G401 (cell line): ENCODE results near the gene DDX24. TPM values are rescaled to one million over a fixed set of nuclear protein-coding genes. Genes with fewer than 3 reads are reported as not detected.

Source experiments
- DNase-seq: peaks from one replicate; pipeline ENCODE4 v3.0.0-alpha.2; 2015; ENCODE audit warnings: low spot score
- in situ Hi-C: cut with HindIII; loops from 2 replicates; pipeline ENCODE4 v1.10.0; 2016; ENCODE audit warnings: low sequenced_read_pairs, mixed read lengths
- total RNA-seq: library from RNA; depleted of rRNA; stranded (reverse); fragments of >200 nt; shearing (Covaris generic); gene quantifications from 2 replicates; pipeline ENCODE4 v1.2.3, GENCODE V29; 2014

The DDX24 gene
- total RNA-seq, 1 experiment from 2014 or later, result 145 TPM

DNA sequence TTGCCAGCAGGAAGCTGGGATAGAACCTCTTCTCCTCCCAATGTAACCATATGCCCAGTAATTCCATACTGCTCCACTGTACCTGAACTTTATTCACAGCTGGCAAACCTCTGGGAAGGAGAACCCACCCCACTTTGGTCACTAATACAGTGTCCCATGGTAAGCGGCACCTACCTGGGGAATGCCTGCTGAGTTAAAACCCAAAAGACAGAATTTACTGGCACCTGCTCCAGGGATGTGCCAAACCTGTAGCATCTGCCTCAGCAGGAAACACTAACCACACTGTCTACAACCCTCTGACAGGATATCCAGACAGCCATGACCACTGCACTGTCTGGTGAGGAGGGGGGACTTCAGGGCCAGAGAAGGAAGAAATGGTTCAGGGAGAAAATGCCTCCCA is 26.6 kb downstream of the DDX24 start:
- in situ Hi-C loops, result no loop called here

DNA sequence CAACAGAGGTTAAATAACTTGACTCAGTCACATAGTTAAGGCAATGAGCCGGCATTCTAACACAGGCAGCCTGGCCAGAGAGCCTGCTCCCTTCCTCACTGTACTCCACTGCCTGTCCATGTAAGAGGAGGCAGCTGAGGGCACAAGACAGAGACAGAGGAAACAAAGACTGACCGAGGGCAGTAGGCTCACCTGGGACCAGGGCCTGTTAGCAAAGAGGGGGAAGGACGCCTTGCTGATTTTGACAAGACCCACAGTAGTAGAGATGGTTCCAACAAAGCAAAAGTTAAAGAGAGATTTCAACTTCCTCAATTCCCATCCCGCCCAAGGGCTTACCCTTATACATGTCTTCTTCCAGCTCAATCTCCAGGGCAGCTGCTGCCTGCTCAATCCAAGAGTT is 28.3 kb downstream of the DDX24 start:
- DNase-seq, result no peak
- in situ Hi-C loops, result no loop called here

More for the DNA sequence above, 26.6 kb downstream of the DDX24 start:
- no peak for DNase-seq

DNA sequence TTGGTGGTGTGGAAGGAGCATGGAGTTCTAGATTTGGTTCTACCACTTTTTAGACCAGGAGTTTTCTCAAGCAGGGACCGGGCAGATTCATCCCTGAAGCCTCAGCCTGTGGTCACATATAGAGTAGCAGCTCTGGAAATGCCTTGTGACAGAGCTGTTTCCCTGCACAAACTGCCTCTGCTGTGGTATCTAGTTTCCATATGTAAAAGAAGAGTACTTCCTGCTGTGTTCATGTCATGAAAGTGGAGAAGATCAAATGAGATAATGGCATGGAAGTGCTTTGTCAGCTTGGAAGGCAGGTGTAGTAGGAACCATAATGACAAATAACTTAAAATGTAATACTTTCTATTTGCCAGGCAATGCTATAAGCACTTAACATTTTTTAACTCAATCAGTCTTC is 28.8 kb downstream of the DDX24 start:
- no peak for DNase-seq
- in situ Hi-C loops, result no loop called here

DNA sequence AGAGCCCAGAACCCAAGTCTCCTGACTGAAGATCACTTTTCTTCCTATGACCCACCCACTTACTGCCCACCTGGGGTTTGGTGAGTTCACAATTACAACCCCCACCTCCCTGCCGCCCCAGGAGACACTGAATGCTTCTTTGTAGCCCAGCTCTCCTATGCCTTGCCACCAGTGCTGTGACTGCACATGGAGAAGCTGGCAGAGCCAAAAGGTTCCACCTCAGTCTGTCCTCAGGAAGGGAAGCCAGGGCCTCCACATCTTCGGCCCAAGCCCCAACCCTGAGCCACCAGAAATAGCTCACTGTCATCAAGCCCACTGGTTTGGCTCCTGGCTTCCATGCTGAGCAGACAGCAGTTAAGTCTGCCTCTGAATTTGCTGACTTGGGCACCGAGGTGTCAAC is 29.2 kb downstream of the DDX24 start:
- in situ Hi-C loops, result no loop called here
- DNase-seq, result no peak

DNA sequence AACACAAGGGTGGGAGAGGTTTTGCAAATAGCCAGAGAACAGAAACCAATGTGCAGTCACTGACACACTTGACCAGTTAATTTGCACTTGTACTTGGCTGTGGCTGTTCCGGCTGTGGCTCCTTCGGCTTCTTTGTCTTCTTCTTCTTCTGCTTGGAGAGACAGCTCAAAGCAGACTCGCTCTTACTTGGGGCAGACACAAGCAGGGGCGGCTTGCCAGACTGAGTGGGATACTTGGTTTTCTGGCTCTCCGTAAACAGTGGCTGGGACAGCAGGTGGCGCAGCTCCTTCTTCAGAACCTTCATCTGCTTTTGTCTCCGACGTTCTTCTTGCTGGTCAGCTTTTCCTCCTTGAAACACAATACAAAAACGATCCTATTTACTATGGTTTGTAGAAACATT is 29.9 kb downstream of the DDX24 start:
- DNase-seq, result peak; percentile 58
- in situ Hi-C loops, result no loop called here

DNA sequence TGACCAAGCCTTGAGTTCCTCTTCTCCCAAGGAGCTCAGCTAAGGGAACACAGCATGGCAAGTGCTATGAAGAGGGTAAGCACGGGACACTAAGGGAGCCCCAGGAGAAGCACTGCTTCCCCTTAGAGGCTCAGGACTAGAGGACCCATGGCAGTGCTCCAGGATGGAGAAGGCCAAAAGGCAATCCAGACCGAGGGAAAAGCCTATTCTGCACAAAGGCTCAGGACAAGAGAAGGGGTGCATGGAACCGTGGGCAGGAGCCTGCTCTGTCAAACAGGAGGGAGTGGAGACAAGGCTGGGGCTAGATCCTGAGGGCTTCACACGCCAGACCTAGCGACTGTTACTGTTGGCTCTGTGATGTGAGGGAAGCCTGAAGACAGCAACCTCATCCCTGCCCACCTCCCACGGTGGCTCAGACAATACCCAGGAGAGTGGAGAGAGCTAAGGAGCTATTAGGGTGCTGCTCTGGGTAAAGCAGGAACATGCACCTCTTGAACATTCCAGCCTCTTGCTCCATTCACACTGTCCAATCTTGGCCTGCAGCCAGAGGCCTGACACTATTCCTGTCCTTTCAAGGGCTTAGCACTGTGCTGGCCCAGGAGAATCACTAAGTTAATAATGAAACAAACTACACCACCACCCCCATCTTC is 30.6 kb downstream of the DDX24 start:
- DNase-seq, result no peak
- in situ Hi-C loops, result no loop called here

DNA sequence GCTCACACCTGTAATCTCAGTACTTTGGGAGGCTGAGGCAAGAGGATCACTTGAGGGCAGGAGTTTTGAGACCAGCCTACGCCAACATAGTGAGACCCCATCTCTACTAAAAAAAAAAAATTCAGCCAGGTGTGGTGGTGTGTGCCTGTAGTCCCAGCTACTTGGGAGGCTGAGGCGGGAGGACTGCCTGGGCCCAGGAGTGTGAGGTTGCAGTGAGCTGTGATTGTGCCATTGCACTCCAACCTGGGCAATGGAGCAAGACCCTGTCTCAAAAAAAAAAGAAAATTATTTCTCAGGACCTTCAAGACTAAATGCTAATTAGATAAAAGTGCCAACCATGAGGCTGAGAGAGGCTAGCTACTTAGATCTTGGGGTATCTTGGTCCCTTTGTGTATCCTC is 31.4 kb downstream of the DDX24 start:
- in situ Hi-C loops, result loop anchor here (25.0 kb wide), 1 partner anchor 138 kb away; no protein-coding TSS in a partner anchor

DNA sequence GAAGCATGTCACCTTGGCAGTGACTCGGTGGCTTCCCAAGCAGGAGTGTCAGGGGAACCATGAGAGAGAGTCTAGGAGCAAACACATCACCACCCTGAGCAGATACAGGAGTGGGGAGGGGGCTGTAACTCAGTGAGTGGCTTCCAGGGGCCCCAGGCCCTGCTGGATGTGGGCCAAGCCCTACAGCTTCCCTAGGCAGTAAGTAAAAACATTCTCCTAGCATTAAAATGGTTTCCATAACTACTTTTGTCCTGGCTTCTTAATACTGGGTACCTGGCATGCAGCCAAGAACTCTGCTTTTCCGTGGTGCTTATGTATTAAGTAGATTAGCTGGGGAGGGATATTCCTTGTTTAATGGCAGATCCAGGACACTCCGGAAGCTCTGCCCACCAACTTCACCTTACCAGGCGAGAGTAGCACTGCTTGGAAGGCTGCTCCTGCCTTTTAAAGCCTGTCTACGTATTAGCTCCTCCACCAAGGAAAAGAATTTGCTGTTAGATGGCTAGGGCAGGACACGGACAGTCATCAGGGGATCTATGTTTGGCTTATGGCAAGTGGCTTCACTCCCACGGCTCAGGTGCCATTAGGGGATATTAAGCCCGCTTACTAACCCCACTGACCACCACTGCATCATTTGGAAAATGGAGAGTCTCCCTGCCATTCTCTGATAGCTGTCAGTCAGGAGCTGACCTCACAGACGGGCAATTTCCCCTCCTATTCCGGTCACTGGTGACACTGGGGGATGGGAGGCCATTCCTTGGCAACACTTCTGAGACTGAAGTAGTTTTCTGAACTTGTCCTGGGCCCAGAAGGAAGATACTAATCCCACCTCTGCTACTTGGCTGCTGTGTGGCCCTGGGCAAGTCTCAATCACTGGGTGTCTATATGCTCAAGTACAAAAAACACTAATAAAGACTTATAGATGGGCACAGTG is 32.0 kb downstream of the DDX24 start:
- no peak for DNase-seq
- in situ Hi-C loops, result loop anchor here (25.0 kb wide), 1 partner anchor 138 kb away; no protein-coding TSS in a partner anchor

More for the DNA sequence above, 31.4 kb downstream of the DDX24 start:
- no peak for DNase-seq

DNA sequence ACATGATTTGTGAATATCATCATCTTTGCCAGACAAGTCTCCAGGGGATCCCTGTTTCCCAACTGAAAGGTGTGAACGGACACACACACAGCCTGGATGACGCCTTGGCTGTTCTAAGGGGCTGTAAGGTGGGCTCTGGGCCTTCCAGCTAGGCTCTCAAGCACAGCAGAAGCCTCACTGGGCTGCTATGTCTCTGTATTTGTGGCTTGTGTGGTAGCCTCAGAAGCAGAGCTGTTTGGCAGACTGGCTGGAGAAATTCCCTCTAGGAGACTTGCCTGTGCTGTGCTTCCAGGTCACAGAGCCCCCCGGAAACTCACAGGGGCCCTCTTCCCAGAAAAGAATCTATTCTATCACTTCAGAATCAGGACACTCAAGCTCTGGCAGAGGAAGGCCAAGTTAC is 33.4 kb downstream of the DDX24 start:
- in situ Hi-C loops, result loop anchor here (25.0 kb wide), 1 partner anchor 140 kb away; no protein-coding TSS in a partner anchor
- no peak for DNase-seq

DNA sequence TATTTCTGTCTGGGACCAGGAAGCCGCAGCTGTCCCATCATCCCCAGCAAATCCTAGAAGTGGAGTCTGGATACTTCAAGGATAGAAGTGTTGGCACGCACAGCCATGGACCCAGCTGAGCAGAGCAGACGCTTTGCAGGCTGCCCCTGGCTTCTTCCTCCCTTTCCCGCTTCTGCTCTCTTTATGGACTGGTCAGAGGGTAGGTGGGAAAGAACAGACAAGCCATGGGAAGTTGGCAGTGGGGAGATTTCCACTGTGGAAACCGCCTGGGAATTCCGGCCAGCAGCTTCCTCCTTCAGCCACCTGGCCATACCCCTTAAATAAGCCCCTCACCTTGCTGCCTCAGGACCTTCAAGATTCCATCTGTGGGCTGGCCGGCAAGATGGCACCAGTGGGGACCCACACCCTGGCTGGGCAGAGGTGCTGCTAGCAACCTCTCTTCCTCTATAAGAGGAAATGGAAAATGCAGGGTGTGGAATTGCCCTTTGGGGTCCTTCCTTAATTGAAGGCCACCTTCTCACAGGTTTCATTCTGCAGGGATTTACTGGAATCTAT is 34.2 kb downstream of the DDX24 start:
- DNase-seq, result no peak
- in situ Hi-C loops, result loop anchor here (25.0 kb wide), 1 partner anchor 141 kb away; no protein-coding TSS in a partner anchor

DNA sequence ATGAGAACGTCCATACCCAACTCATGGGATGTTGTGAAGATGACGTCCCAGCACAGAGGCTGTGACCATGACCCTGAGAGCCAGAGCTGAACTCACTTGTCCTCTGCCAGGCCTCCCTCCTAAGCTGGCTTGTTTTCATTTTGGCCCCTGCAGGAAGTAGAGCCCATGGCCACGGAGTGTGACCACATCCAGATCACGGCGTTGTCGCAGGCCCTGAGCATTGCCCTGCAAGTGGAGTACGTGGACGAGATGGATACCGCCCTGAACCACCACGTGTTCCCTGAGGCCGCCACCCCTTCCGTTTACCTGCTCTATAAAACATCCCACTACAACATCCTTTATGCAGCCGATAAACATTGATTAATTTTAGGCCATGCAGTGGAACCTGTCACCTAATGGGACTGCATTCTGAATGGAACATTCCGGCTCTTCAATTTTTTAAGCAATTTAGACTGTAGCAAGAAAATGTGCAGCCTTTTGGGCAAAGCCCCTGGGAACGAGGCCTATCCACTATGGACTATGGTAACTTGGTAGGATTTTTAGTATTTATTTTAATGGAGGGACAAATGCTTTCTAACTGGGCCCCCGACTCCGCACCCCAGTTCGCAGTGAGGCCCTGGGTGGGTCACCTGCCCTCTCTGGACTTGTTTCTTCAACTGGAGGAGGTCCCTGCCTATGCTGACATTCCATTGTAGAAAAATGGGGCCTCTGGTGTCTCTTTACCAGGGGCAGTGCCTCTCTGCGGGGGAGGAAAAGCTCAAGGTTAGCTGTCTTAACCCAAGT is 35.2 kb downstream of the DDX24 start:
- in situ Hi-C loops, result loop anchor here (25.0 kb wide), 1 partner anchor 142 kb away; no protein-coding TSS in a partner anchor
- no peak for DNase-seq

DNA sequence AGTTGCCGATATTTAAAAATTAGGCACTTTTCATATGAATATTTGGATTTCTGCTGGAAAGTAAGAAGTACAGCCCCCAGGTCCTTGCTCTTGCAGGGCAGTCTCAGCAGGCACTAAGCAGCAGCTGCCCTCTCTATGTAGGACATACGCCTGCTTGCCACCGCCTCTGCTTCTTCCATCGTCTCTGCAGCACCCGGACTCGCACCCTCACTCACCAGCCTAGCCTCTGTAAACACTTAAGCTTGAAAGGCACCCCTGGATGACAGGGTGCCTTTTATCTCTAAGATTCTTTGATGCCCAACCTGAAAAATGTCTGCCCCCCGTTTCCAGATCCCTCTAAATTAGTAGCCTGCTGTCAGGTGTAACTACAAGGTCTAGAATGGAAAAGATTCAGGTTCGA is 35.9 kb downstream of the DDX24 start:
- in situ Hi-C loops, result loop anchor here (25.0 kb wide), 1 partner anchor 142 kb away; no protein-coding TSS in a partner anchor
- DNase-seq, result no peak

DNA sequence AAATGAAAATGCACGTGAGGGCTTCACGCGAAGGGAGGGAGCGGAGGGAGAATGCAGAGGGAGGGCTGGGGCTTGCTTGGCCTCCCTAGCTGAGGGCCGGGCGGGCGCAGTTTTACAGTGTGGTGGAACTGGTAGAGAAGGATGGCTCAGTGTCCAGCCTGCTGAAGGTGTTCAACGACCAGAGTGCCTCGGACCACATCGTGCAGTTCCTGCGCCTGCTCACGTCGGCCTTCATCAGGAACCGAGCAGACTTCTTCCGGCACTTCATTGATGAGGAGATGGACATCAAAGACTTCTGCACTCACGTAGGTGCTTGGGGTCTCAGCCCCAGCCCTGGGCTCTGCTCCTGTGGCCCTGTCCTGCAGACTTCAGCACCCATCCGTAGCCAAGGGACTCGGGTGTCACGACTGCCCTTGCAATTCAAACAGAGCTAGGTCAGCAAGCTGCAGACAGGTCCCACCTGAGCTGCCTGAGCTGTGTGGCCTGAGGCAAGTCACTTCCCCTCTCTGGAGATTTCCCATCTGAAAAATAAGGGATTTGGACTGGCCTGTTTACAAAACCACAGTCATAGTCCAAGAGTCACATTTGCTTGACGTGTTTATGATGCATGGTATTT is 36.4 kb downstream of the DDX24 start:
- DNase-seq, result no peak
- in situ Hi-C loops, result loop anchor here (25.0 kb wide), 1 partner anchor 143 kb away; no protein-coding TSS in a partner anchor

DNA sequence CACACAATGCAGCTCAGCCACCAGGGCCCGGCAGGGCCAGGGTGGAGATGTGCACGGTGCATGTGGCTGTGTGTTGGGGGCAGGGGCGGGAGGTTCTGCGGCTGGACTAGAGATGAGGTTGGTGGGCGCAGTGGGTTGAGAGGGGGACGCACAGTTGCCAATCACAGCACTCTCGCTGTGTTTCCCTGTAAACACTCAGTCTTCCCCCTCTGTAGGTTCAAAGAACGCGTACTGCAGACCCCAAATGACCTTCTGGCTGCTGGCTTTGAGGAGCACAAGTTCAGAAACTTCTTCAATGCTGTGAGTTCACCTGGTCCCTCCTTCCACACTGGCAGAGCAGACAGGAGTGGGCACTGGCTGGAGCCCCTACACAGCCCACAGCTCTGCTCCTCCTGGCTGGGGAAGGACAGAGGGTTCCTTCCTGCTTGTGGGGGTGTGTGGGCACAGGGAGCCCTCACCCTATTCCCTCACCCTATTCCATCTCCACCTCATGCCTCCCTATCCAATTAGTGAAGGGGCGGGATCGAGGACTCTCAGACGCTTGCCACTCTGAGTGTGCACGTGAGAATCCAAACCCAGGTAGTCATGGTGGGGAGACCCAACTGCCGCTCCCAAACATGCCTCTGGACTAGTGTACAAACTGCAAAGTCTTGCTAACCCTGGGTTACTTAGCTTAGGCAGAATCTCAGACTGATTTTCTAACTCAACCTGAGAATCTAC is 37.1 kb downstream of the DDX24 start:
- no peak for DNase-seq
- in situ Hi-C loops, result loop anchor here (25.0 kb wide), 1 partner anchor 143 kb away; no protein-coding TSS in a partner anchor

DNA sequence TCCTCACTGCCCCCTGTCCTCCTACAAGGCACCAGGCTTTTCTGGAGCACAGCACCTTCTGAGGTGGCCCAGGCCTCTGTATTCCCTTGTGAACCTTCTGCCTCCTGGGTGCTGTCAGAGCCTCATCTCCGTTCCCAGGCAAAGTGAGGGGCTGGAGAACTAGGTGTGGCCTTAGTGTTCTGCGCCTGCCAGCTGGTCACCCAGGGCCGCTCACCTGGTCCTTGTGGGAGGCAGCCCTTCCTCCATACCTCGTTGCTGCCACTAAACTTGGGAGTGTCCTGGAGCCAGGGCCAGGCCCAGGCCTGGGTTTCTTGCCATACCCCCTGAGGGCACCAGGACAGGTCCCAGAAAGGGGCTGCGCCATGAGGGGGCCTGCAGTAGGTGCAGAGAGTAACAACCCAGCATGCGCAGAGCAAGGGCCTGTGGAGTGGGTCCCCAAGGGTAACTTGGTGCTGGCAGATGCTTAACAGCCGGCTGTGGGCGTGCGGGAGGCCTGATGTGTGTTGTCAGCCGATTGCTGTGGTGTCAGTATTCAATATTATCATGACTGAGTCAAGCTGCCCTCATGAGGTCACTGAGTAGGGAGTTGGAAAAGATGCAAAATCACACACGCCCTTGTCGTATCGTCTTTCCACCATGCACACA is 37.8 kb downstream of the DDX24 start:
- no peak for DNase-seq
- in situ Hi-C loops, result loop anchor here (25.0 kb wide), 1 partner anchor 144 kb away; no protein-coding TSS in a partner anchor

DNA sequence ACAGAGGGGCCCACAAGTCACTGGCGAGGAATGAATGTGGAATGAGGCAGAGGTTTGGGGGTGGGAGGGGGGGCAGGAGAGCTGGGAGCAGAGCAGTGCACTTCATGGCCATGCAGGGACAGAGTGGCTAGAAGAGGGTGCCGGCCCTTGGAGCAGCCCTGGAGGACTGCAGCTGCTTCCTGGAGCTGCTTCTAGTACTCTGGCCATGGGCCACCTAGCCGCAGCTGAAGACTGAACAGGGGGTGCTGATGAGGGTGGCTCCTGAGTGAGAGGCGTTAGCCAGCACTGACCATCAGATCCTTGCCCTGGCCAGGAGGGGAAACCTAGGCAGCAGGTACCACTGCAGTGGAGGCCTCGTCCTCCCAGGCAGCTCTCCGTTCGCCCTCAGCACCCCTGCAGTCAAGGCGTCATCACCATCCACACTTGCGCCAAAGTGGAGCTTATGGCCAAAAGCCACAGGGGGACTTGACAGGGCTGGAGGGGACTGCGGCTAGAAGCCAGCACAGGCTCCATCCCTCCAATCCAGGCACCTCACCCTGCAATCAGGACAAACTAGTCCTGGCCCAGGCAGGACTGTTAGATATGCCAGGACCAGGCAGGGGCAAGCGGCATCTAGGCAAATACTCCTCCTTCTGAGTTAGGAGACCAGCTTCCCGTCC is 38.4 kb downstream of the DDX24 start:
- no peak for DNase-seq
- in situ Hi-C loops, result loop anchor here (25.0 kb wide), 1 partner anchor 145 kb away; no protein-coding TSS in a partner anchor
